Esophagus (tissue), 2 donors: ENCODE data around the gene PCBP3. TPM values are rescaled to one million over a fixed set of nuclear protein-coding genes. Genes with fewer than 3 reads are reported as not detected.
"Not testable (repeated sequence)": the region's sequence is repeated elsewhere in the genome, so short reads cannot be mapped to it uniquely, and the experiment has no call there.

Experiments
- H3K27ac ChIP-seq, 2 donors: one replicate each; pipeline ENCODE4 v1.5.1; 2013; ENCODE audit warnings: low read depth in 2 of 2, mild to moderate bottlenecking in 2 of 2, inconsistent platforms in 1 of 2, low read length in 1 of 2, moderate library complexity in 1 of 2
- H3K27me3 ChIP-seq, 2 donors: one replicate each; pipeline ENCODE4 v1.6.1; 2013; ENCODE audit warnings: low read length in 2 of 2, control low read depth in 1 of 2, mild to moderate bottlenecking in 1 of 2; ENCODE audit not compliant: insufficient read depth in 2 of 2, control insufficient read depth in 1 of 2
- H3K36me3 ChIP-seq, 2 donors: one replicate each; pipeline ENCODE4 v1.6.1; 2013; ENCODE audit warnings: low read length in 1 of 2; ENCODE audit not compliant: control insufficient read depth in 2 of 2, insufficient read depth in 2 of 2
- H3K4me1 ChIP-seq, 2 donors: one replicate each; pipeline ENCODE4 v1.6.1; 2013; ENCODE audit warnings: low read length in 1 of 2; ENCODE audit not compliant: control insufficient read depth in 2 of 2, insufficient read depth in 2 of 2
- H3K4me3 ChIP-seq, 2 donors: one replicate each; pipeline ENCODE4 v1.5.1; 2013; ENCODE audit warnings: low read length in 2 of 2, mild to moderate bottlenecking in 2 of 2, low read depth in 1 of 2, moderate library complexity in 1 of 2
- H3K9me3 ChIP-seq, 2 donors: one replicate each; pipeline ENCODE4 v1.6.1; 2013; ENCODE audit warnings: mild to moderate bottlenecking in 2 of 2, low read depth in 1 of 2, low read length in 1 of 2, moderate library complexity in 1 of 2; ENCODE audit not compliant: control insufficient read depth in 2 of 2, insufficient read depth in 1 of 2
- WGBS, 2 donors: extraction: QIAGEN DNeasy Blood & Tissue Kit; methylation state at CpG; one replicate each; pipeline ENCODE4 v1.1.7; 2013; 5-methylcytosine and 5-hydroxymethylcytosine counted together
- polyA plus RNA-seq, 2 donors: library from polyadenylated mRNA; stranded (reverse); fragments of 200-250 nt; gene quantifications; one replicate each; pipeline ENCODE4 v1.2.3, GENCODE V29; 2013
- donor health status: healthy with polysubstance abuse.
- donor health status: Bipolar disorder and iron deficiency.

The PCBP3 gene
- polyA plus RNA-seq, 2 donors, result 0.24 to 0.67 TPM

DNA sequence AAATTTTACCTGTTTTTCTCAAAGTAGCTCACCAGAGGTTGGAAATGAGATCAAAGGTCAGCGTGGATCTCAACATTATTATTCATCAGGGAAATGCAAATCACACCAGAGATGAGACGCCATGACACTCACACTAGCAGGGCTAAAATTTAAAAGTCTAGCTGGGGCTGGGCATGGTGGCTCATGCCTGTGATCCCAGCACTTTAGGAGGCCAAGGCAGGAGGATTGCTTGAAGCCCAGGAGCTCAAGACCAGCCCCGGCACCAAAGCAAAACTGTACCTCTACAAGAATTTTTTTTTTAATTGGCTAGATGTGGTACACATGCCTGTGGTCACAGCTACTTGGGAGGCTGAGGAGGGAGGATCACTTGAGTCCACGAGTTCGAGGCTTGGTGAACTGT, 41.4 kb upstream of the PCBP3 start:
- H3K9me3 ChIP-seq, result peaks cover 0 to 3% of the 10 kb centered on the region in 2 donors
- H3K27ac ChIP-seq, result no peak overlapping the region
- H3K4me3 ChIP-seq, result no peak overlapping the region
- WGBS, 2 donors, result 85 to 86% methylated on average over 5 of the region's 5 CpGs
- no peaks in the 10 kb centered on the region for H3K36me3 ChIP-seq
- no peaks in the 10 kb centered on the region for H3K4me1 ChIP-seq
- no peaks in the 10 kb centered on the region for H3K27me3 ChIP-seq

DNA sequence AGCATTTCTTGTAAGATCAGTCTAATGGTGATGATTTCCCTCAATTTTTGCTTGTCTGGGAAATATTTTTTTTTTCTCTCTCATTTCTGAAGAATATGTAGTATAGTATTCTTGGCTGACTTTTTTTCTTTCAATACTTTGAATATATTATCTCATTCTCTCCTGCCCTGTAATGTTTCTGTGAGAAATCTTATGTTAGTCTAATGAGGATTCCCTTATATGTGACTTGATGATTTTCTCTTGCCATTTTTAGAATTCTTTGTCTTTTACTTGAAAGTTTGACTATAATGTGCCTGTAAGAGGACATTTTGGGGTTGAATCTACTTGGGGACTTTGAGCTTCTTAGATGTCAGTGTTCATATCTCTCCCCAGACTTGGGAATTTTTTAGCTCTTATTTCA, 40.0 kb upstream of the PCBP3 start:
- no peaks in the 10 kb centered on the region for H3K4me1 ChIP-seq
- H3K36me3 ChIP-seq, result no peaks in the 10 kb centered on the region
- no peaks in the 10 kb centered on the region for H3K27me3 ChIP-seq
- no peak overlapping the region for H3K4me3 ChIP-seq
- no peak overlapping the region for H3K27ac ChIP-seq
- peaks cover 0 to 3% of the 10 kb centered on the region in 2 donors for H3K9me3 ChIP-seq

GRCh38 chr21:45604681-45605080, 38.8 kb upstream of the PCBP3 start:
- H3K27me3 ChIP-seq, H3K36me3 ChIP-seq, H3K4me3 ChIP-seq, H3K27ac ChIP-seq, H3K9me3 ChIP-seq, H3K4me1 ChIP-seq: not testable (repeated sequence)
- WGBS, 2 donors, result 88 to 98% methylated on average over 4 to 7 of the region's 8 CpGs

- H3K27ac ChIP-seq, result no peak overlapping the region
- H3K36me3 ChIP-seq, result no peaks in the 10 kb centered on the region
- no peak overlapping the region for H3K4me3 ChIP-seq
- H3K27me3 ChIP-seq, result no peaks in the 10 kb centered on the region
- H3K4me1 ChIP-seq, result no peaks in the 10 kb centered on the region
- 61 to 62% methylated on average over 23 of the region's 23 CpGs for WGBS, 2 donors
- H3K9me3 ChIP-seq, result peaks cover 0 to 3% of the 10 kb centered on the region in 2 donors
These were observed 36.3 kb upstream of the PCBP3 start for GRCh38 chr21:45607021-45607908.

DNA sequence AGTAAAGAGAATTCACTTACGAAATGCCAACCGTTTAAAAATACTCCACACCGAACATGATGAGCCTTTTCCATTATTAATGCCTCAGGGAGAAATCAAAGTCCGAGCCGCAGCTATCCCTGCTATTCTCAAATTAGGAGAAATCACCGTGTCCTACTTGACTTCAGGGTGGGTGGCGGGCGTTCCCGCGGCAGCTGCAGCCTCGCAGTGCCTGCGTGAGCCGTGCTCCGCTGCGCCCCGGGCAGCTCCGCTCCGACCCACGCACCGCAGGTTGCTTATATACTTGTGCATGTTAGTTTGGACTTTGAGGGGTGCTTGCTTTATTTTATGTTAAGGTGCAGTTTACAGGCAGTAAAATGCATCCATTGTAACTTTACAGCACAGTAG, 35.6 kb upstream of the PCBP3 start:
- Histone ChIP-seq H3K4me3 (no peak overlapping the region), H3K4me1 (no peaks in the 10 kb centered on the region), H3K27ac (no peak overlapping the region), H3K27me3 (no peaks in the 10 kb centered on the region), H3K36me3 (no peaks in the 10 kb centered on the region), H3K9me3 (peaks cover 0 to 3% of the 10 kb centered on the region in 2 donors)
- 82 to 83% methylated on average over 20 of the region's 20 CpGs for WGBS, 2 donors

DNA sequence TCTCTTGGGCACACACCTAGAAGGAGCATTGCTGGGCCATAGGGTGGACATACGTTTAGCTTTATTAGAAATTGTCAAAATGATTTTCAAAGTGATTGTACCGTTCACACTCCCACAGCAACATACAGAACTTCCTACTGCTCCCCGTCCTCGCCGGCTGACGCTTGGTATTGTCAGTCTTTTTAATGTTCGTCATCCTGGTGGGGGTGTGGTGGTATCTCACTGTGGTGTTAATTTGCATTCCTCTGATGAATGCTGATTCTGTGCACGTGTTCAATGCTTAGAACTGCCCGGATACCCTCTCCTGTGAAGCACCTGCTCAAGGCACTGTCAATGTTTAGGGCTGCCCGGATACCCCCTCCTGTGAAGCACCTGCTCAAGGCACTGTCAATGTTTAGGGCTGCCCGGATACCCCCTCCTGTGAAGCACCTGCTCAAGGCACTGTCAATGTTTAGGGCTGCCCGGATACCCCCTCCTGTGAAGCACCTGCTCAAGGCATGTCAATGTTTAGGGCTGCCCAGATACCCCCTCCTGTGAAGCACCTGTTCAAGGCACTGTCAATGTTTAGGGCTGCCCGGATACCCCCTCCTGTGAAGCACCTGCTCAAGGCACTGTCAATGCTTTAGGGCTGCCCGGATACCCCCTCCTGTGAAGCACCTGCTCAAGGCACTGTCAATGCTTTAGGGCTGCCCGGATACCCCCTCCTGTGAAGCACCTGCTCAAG, 34.6 kb upstream of the PCBP3 start:
- not testable (repeated sequence) for H3K27me3 ChIP-seq, H3K27ac ChIP-seq, H3K4me3 ChIP-seq, H3K36me3 ChIP-seq, H3K4me1 ChIP-seq, H3K9me3 ChIP-seq
- WGBS, 2 donors, result 70 to 76% methylated on average over 13 to 15 of the region's 15 CpGs

DNA sequence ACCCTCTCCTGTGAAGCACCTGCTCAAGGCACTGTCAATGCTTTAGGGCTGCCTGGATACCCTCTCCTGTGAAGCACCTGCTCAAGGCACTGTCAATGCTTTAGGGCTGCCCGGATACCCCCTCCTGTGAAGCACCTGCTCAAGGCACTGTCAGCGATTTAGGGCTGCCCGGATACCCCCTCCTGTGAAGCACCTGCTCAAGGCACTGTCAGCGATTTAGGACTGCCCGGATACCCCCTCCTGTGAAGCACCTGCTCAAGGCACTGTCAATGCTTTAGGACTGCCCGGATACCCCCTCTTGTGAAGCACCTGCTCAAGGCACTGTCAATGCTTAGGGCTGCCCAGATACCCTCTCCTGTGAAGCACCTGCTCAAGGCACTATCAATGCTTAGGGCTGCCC, 33.9 kb upstream of the PCBP3 start:
- not testable (repeated sequence) for H3K27me3 ChIP-seq, H3K4me1 ChIP-seq, H3K4me3 ChIP-seq, H3K36me3 ChIP-seq, H3K27ac ChIP-seq, H3K9me3 ChIP-seq
- 85 to 87% methylated on average over 6 of the region's 6 CpGs for WGBS, 2 donors

- Histone ChIP-seq H3K4me1 (no peaks in the 10 kb centered on the region), H3K27me3 (no peaks in the 10 kb centered on the region), H3K4me3 (no peak overlapping the region), H3K36me3 (no peaks in the 10 kb centered on the region), H3K9me3 (peaks cover 0 to 2% of the 10 kb centered on the region in 2 donors), H3K27ac (no peak overlapping the region)
- WGBS, 2 donors, result 89 to 91% methylated on average over 12 of the region's 12 CpGs
These were observed 32.2 kb upstream of the PCBP3 start for GRCh38 chr21:45611296-45611695.

DNA sequence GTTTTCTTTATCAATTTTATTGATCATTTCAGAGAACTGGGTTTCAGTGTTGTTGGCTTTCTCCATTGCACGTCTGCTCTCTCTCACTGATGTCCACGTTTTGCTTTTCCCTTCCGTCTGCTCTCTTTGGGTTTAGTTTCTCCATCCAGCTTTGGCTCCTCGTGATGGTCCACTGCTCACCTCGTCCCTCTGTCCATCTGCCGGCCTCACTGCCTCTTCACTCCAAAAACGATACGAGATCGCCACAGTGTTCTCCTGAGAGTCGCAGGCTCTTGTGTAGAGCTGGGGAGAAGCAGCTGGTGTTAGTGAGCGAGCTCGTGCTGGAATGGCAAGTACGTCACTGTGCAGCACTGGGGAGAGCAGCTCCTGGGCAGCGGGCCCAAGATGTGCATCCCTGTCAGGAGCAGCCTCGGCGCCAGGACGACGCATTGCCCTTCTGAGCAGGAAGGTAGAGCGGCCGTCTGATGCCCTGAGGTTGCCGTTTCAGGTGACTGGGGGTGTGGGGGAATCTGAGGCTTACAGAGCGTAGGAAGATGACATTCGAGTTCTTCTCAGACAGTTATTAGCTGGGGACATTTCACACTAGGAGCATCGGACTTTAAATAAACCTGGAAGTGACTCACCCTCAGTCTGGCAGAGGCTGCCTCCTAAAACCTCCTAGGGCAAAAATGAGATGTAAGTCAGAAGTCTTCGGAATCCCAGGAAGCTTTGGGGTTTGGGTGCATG, 31.4 kb upstream of the PCBP3 start:
- Histone ChIP-seq H3K27ac (no peak overlapping the region), H3K4me1 (no peaks in the 10 kb centered on the region), H3K9me3 (peaks cover 0 to 2% of the 10 kb centered on the region in 2 donors), H3K36me3 (no peaks in the 10 kb centered on the region), H3K27me3 (no peaks in the 10 kb centered on the region), H3K4me3 (no peak overlapping the region)
- WGBS, 2 donors, result 57 to 61% methylated on average over 25 of the region's 25 CpGs
